CD4-positive, alpha-beta T cell treated with Interleukin-10 for 1 hour (primary cell): Measurements from ENCODE around the gene ANKRD26.

Experiments used
- DNase-seq: peaks from one replicate; pipeline ENCODE4 v3.0.0-alpha.2; 2020

ANKRD26 gene

GRCh38 chr10:27019827-27020226, 80.5 kb downstream of the ANKRD26 start:
- DNase-seq: no peak

DNA sequence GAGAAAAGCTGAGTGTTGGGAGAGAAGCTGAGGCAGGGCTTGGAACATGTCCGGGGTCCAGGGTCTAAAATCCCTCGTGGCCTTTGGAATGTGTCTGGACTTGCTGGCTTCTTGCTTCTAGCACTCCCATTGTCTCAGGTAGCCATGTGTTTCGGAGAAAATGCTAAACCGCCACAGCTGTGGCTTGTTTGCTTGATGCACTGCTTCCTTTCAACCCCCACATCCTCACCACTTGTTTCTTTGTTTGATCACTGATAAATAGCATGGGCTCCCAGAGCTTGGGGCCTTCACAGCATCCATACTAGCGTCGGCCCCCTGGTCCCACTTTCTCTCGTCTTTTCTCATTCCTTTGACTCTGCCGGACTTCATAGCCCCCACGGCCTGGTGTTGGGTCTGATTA, 102.7 kb downstream of the ANKRD26 start:
- no peak for DNase-seq

- no peak for DNase-seq
These were observed 105.6 kb downstream of the ANKRD26 start for GRCh38 chr10:26994743-26995142.

DNA sequence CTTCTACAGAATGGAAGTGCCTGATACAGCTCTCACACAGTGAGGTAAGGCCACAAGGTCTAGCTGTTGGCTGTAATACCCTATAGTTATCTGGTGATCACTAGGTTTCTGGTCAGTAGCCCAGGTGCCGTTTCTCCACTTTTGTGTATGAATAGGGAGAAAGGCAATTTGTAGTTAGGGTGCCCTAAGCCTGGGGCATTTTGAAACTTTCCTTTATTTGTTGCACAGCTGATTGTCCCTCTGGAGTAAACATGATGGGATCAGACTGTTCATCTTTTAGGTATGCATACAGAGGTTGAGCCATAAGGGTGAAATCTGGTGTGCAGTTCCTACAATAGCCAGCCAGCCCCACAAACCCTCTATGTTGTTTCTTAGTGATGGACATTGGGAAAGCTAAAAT, 112.4 kb downstream of the ANKRD26 start:
- no peak for DNase-seq

DNA sequence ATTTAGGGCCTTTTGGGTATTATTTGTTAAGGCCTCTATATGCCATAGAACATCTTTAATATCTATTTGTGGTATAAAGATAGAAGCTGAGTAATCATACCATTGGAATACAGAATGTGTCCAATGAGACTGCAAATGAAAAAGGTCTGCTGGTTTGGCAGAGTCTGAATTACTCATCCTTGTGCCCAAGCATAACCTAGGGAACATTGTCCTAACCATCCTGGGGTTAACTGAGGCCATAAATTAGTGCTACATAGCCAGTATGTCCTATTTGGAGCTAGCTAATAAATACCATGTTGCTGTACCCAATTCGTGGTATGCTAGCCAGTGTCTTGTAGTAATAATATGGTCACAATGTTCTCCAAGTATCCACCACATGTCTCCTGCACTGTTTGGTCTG, 117.1 kb downstream of the ANKRD26 start:
- DNase-seq: no peak

GRCh38 chr10:26982058-26982457, 118.2 kb downstream of the ANKRD26 start:
- no peak for DNase-seq

- no peak for DNase-seq
These were observed 119.0 kb downstream of the ANKRD26 start for GRCh38 chr10:26981232-26981824.

DNA sequence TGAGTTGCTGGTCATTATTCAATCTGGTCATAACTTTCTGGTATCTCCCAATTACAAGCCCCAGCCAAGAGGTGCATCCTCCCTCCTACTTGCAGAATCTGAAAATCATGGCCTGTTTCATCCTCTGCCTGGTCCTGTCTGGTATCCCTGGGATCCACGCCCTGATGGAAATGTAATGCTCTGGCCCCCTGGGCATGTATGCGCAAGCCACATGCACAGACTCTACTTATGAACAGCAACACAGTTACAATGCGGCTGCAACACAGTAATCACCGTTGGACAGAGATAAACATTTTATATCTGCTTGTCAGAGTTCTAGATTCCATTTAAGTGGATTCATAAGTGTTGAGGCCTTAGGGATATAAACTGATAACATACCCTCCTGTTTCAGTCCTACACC, 121.8 kb downstream of the ANKRD26 start:
- DNase-seq: no peak

- no peak for DNase-seq
These were observed 122.7 kb downstream of the ANKRD26 start for GRCh38 chr10:26977635-26978034.

GRCh38 chr10:26970667-26971066, 129.6 kb downstream of the ANKRD26 start:
- DNase-seq: no peak

GRCh38 chr10:26969145-26969926, 131.0 kb downstream of the ANKRD26 start:
- no peak for DNase-seq

DNA sequence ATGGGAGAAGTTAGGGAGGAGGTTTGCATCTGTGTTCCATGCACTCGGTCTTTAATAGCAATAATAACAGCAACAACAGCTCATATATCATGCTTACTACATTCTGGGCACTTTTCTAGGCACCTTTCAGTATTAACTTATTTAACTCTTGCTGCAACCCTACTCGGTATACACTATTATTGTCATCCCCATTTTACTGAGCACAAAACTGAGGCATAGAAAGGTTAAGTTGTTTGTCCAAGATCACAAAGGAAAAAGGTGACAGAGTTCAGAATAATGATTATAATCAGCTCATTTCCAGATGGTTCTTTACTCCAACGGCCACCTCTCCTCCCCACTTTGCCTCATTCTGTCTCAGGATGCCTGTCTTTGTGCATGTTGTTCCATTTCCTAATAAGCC, 137.5 kb downstream of the ANKRD26 start:
- DNase-seq: no peak

DNA sequence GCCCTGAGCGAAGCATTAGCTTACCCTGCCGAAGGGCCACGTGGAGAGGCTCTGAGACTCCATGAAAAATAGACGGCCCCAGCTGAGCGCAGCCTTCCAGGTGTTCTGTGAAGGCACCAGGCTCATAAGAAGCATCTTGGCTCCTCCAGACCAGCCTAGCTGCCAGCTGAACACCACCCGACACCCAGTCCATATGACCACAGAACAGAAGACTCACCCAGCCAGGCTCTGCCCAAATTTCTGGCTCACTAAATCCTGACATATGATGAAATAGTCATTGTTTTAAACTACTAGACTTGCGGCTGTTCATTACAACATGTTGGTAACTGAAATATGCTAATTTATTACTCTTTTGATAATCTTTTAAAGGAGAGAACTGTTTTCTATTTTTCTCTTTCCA, 140.0 kb downstream of the ANKRD26 start:
- no peak for DNase-seq

DNA sequence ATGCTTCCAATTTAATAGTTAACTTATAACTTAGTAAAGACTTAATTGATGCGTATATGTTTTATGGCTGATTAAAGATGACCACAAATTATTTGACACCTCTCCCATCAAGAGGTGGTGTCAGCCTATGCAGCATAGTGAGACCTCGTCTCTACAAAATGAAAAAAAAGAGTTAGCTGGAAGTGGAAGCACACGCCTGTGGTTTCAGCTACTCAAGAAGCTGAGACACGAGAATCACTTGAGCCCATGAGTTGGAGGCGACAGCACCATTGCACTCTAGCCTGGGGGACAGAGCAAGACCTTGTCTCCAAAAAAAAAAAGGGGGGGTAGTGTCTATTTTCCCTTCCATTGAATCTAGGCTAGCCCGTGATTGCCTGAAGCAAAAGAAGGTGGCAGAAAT, 140.5 kb downstream of the ANKRD26 start:
- DNase-seq: no peak
